Stimulated activated memory B cell treated with anti-CD40 and anti-IgM and Interleukin-4, amounts not matched to agents 10 μg/mL and 1 μg/mL and 100 μg/mL, for 72 hours (primary cell): ENCODE results near the gene ENO2.

Source experiments
- ATAC-seq: fragments of 150-1000 bp; cut with Tn5 transposase; 2 replicates; pipeline ENCODE4 v1.10.0; 2021
- H3K27ac Mint-ChIP-seq: one replicate; pipeline ENCODE4 v1.8.0; 2022; ENCODE audit warnings: mild to moderate bottlenecking, mixed read lengths
- H3K27me3 Mint-ChIP-seq: one replicate; pipeline ENCODE4 v1.8.0; 2022; ENCODE audit warnings: mixed read lengths
- H3K36me3 Mint-ChIP-seq: one replicate; pipeline ENCODE4 v1.8.0; 2022; ENCODE audit warnings: mixed read lengths
- H3K4me1 Mint-ChIP-seq: one replicate; pipeline ENCODE4 v1.8.0; 2022; ENCODE audit warnings: mixed read lengths
- H3K4me3 Mint-ChIP-seq: one replicate; pipeline ENCODE4 v1.8.0; 2022; ENCODE audit warnings: mild to moderate bottlenecking, moderate library complexity, mixed read lengths
- H3K9me3 Mint-ChIP-seq: one replicate; pipeline ENCODE4 v1.8.0; 2022; ENCODE audit warnings: mixed read lengths

Gene ENO2

GRCh38 chr12:6944381-6945186 is 30.2 kb downstream of the ENO2 start:
- H3K4me3 Mint-ChIP-seq: peak overlapping the region; percentile 84
- peak; percentile 68 for ATAC-seq
- peaks cover 21% of the 10 kb centered on the region for H3K36me3 Mint-ChIP-seq
- peaks cover 77% of the 10 kb centered on the region for H3K4me1 Mint-ChIP-seq
- H3K27ac Mint-ChIP-seq: peak overlapping the region; percentile 98
- no peaks in the 10 kb centered on the region for H3K27me3 Mint-ChIP-seq
- no peaks in the 10 kb centered on the region for H3K9me3 Mint-ChIP-seq

- no peaks in the 10 kb centered on the region for H3K27me3 Mint-ChIP-seq
- H3K36me3 Mint-ChIP-seq: peaks cover 13% of the 10 kb centered on the region
- no peaks in the 10 kb centered on the region for H3K9me3 Mint-ChIP-seq
- H3K27ac Mint-ChIP-seq: peak overlapping the region; percentile 98
- H3K4me3 Mint-ChIP-seq: peak overlapping the region; percentile 84
- peaks cover 83% of the 10 kb centered on the region for H3K4me1 Mint-ChIP-seq
- ATAC-seq: no peak
Observed at GRCh38 chr12:6945613-6946012, 31.2 kb downstream of the ENO2 start.

- H3K9me3 Mint-ChIP-seq: no peaks in the 10 kb centered on the region
- no peaks in the 10 kb centered on the region for H3K27me3 Mint-ChIP-seq
- H3K36me3 Mint-ChIP-seq: peaks cover 8% of the 10 kb centered on the region
- peaks cover 86% of the 10 kb centered on the region for H3K4me1 Mint-ChIP-seq
- peak overlapping the region; percentile 84 for H3K4me3 Mint-ChIP-seq
- ATAC-seq: peak; percentile 31
- peak overlapping the region; percentile 98 for H3K27ac Mint-ChIP-seq
Observed at GRCh38 chr12:6946033-6946919, 31.9 kb downstream of the ENO2 start.

- peak overlapping the region; percentile 98 for H3K27ac Mint-ChIP-seq
- ATAC-seq: no peak
- H3K4me1 Mint-ChIP-seq: peaks cover 86% of the 10 kb centered on the region
- no peaks in the 10 kb centered on the region for H3K27me3 Mint-ChIP-seq
- no peaks in the 10 kb centered on the region for H3K9me3 Mint-ChIP-seq
- peak overlapping the region; percentile 84 for H3K4me3 Mint-ChIP-seq
- H3K36me3 Mint-ChIP-seq: peaks cover 10% of the 10 kb centered on the region
Observed at GRCh38 chr12:6946920-6947374, 32.6 kb downstream of the ENO2 start.

- Mint-ChIP-seq H3K27ac (peak overlapping the region; percentile 98), H3K4me3 (peak overlapping the region; percentile 32), H3K9me3 (no peaks in the 10 kb centered on the region), H3K4me1 (peaks cover 84% of the 10 kb centered on the region), H3K36me3 (peaks cover 11% of the 10 kb centered on the region), H3K27me3 (no peaks in the 10 kb centered on the region)
- ATAC-seq: no peak
Observed at GRCh38 chr12:6947615-6948014, 33.2 kb downstream of the ENO2 start.

GRCh38 chr12:6948873-6949594 is 34.7 kb downstream of the ENO2 start:
- Mint-ChIP-seq H3K36me3 (peaks cover 26% of the 10 kb centered on the region), H3K9me3 (no peaks in the 10 kb centered on the region), H3K4me1 (peaks cover 88% of the 10 kb centered on the region), H3K4me3 (peak overlapping the region; percentile 72), H3K27ac (peak overlapping the region; percentile 98), H3K27me3 (no peaks in the 10 kb centered on the region)
- ATAC-seq: no peak

GRCh38 chr12:6950401-6950801 is 36.0 kb downstream of the ENO2 start:
- Mint-ChIP-seq H3K27ac (peak overlapping the region; percentile 98), H3K4me3 (peak overlapping the region; percentile 96), H3K27me3 (no peaks in the 10 kb centered on the region), H3K9me3 (no peaks in the 10 kb centered on the region), H3K36me3 (peaks cover 39% of the 10 kb centered on the region), H3K4me1 (peaks cover 88% of the 10 kb centered on the region)
- ATAC-seq: no peak

- peak; percentile 72 for ATAC-seq
- Mint-ChIP-seq H3K4me3 (peak within 1 kb of the TSS; percentile 96), H3K4me1 (peaks cover 88% of the 10 kb centered on the region), H3K36me3 (peaks cover 45% of the 10 kb centered on the region), H3K27me3 (no peaks in the 10 kb centered on the region), H3K9me3 (no peaks in the 10 kb centered on the region), H3K27ac (peak within 1 kb of the TSS; percentile 98)
Observed at GRCh38 chr12:6950811-6951540, 36.6 kb downstream of the ENO2 start, which contains the start of gene PTPN6. TSS of gene PTPN6 (plus strand) at chr12:6951356. CDS start at chr12:6951513, 157 bp downstream.

- Mint-ChIP-seq H3K27ac (peak overlapping the region; percentile 98), H3K27me3 (no peaks in the 10 kb centered on the region), H3K4me1 (peaks cover 88% of the 10 kb centered on the region), H3K36me3 (peaks cover 52% of the 10 kb centered on the region), H3K4me3 (peak overlapping the region; percentile 96), H3K9me3 (no peaks in the 10 kb centered on the region)
- no peak for ATAC-seq
Observed at GRCh38 chr12:6951551-6952120, 37.3 kb downstream of the ENO2 start.

GRCh38 chr12:6952121-6952862 is 37.9 kb downstream of the ENO2 start:
- peaks cover 88% of the 10 kb centered on the region for H3K4me1 Mint-ChIP-seq
- H3K36me3 Mint-ChIP-seq: peaks cover 58% of the 10 kb centered on the region
- no peaks in the 10 kb centered on the region for H3K9me3 Mint-ChIP-seq
- no peaks in the 10 kb centered on the region for H3K27me3 Mint-ChIP-seq
- ATAC-seq: no peak
- peak overlapping the region; percentile 96 for H3K4me3 Mint-ChIP-seq
- peak overlapping the region; percentile 98 for H3K27ac Mint-ChIP-seq

- H3K27ac Mint-ChIP-seq: peak overlapping the region; percentile 98
- peak overlapping the region; percentile 96 for H3K4me3 Mint-ChIP-seq
- peaks cover 59% of the 10 kb centered on the region for H3K36me3 Mint-ChIP-seq
- peaks cover 88% of the 10 kb centered on the region for H3K4me1 Mint-ChIP-seq
- no peaks in the 10 kb centered on the region for H3K9me3 Mint-ChIP-seq
- ATAC-seq: no peak
- no peaks in the 10 kb centered on the region for H3K27me3 Mint-ChIP-seq
Observed at GRCh38 chr12:6952863-6953441, 38.6 kb downstream of the ENO2 start.

- ATAC-seq: peak; percentile 68
- Mint-ChIP-seq H3K27ac (peak overlapping the region; percentile 98), H3K4me1 (peaks cover 88% of the 10 kb centered on the region), H3K4me3 (peak overlapping the region; percentile 96), H3K9me3 (no peaks in the 10 kb centered on the region), H3K27me3 (no peaks in the 10 kb centered on the region), H3K36me3 (peaks cover 65% of the 10 kb centered on the region)
Observed at GRCh38 chr12:6953442-6954315, 39.3 kb downstream of the ENO2 start.
